Measurements from ENCODE around the gene WWOX. TPM values are rescaled to one million over a fixed set of nuclear protein-coding genes. Genes with fewer than 3 reads are reported as not detected.

WWOX gene
- total RNA-seq, 4 donors from 2014 or later: 12.9 to 53.5 (median 25.6) TPM

- no peaks in the 10 kb centered on the region for H3K27me3 ChIP-seq
- 88 to 100% methylated on average over 6 of the region's 6 CpGs for WGBS, 2 donors (ENCODE audit: low coverage in 1 of 2)
- H3K9me3 ChIP-seq: no peaks in the 10 kb centered on the region
- H3K27ac ChIP-seq: no peak overlapping the region
- TF ChIP-seq, protein P1, sequence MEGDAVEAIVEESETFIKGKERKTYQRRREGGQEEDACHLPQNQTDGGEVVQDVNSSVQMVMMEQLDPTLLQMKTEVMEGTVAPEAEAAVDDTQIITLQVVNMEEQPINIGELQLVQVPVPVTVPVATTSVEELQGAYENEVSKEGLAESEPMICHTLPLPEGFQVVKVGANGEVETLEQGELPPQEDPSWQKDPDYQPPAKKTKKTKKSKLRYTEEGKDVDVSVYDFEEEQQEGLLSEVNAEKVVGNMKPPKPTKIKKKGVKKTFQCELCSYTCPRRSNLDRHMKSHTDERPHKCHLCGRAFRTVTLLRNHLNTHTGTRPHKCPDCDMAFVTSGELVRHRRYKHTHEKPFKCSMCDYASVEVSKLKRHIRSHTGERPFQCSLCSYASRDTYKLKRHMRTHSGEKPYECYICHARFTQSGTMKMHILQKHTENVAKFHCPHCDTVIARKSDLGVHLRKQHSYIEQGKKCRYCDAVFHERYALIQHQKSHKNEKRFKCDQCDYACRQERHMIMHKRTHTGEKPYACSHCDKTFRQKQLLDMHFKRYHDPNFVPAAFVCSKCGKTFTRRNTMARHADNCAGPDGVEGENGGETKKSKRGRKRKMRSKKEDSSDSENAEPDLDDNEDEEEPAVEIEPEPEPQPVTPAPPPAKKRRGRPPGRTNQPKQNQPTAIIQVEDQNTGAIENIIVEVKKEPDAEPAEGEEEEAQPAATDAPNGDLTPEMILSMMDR (IDR thresholded peaks at IDR 0.05): no peak
- TF ChIP-seq EP300 (IDR thresholded peaks at IDR 0.05) (no peak), POLR2A (IDR thresholded peaks at IDR 0.05) (no peak), POLR2AphosphoS5 (IDR thresholded peaks at IDR 0.05) (no peak)
- ATAC-seq: no peak
- no peak overlapping the region for H3K4me3 ChIP-seq
- H3K36me3 ChIP-seq: no peaks in the 10 kb centered on the region
- no peaks in the 10 kb centered on the region for H3K4me1 ChIP-seq
Observed at GRCh38 chr16:79158337-79158736, 1058.9 kb downstream of the WWOX start.

GRCh38 chr16:79159261-79160049 is 1060.0 kb downstream of the WWOX start:
- Histone ChIP-seq H3K9me3 (no peaks in the 10 kb centered on the region), H3K4me3 (no peak overlapping the region), H3K27me3 (no peaks in the 10 kb centered on the region), H3K36me3 (no peaks in the 10 kb centered on the region), H3K4me1 (peaks cover 0 to 5% (median 0%) of the 10 kb centered on the region in 3 donors), H3K27ac (no peak overlapping the region)
- 89 to 94% methylated on average over 7 to 12 of the region's 13 CpGs for WGBS, 2 donors (ENCODE audit: low coverage in 1 of 2)
- no peak for ATAC-seq
- TF ChIP-seq POLR2AphosphoS5 (IDR thresholded peaks at IDR 0.05) (no peak), POLR2A (IDR thresholded peaks at IDR 0.05) (no peak), EP300 (IDR thresholded peaks at IDR 0.05) (no peak)
- TF ChIP-seq, protein P1 (IDR thresholded peaks at IDR 0.05): no peak

GRCh38 chr16:79162977-79163376 is 1063.5 kb downstream of the WWOX start:
- ATAC-seq: no peak
- H3K27ac ChIP-seq: no peak overlapping the region
- H3K4me3 ChIP-seq: no peak overlapping the region
- H3K27me3 ChIP-seq: no peaks in the 10 kb centered on the region
- H3K9me3 ChIP-seq: peaks cover 0 to 4% (median 0%) of the 10 kb centered on the region in 3 donors
- H3K36me3 ChIP-seq: no peaks in the 10 kb centered on the region
- WGBS, 2 donors (ENCODE audit: low coverage in 1 of 2): 93 to 96% methylated on average over 2 to 3 of the region's 3 CpGs
- peaks cover 0 to 6% (median 0%) of the 10 kb centered on the region in 3 donors for H3K4me1 ChIP-seq
- TF ChIP-seq POLR2AphosphoS5 (IDR thresholded peaks at IDR 0.05) (no peak), EP300 (IDR thresholded peaks at IDR 0.05) (no peak), POLR2A (IDR thresholded peaks at IDR 0.05) (no peak)
- TF ChIP-seq, protein P1 (IDR thresholded peaks at IDR 0.05): no peak

DNA sequence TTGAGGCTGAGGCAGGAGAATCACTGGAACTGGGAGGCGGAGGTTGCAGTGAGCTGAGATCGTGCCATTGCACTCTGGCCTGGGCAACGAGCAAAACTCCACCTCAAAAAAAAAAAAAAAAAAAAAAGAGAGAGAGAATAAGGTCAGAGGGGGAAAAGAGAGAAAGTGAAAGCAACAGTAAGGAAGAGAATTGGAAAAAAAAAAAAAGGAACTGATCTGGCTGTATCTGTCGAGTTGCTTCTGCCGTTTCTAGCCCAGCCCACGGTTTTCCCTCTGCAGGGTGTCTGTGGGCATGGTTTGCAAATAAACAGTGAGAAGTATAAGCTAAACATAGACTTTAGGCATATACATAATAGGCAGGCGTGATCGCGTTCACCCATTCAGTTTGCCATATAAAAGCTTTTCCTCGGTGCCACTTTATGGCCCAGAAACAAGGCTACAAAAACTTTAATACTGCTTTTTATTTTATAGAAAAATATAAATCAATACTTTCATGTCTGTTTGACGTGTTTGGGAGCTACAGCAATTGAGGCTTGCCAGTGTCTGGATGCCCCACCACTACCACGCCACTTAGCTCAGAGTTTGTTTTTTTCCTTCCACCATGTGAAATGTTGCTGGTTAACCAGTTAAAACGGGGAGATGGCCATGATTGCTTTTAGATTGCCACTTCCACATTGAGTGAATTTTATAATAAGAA is 1064.4 kb downstream of the WWOX start:
- 68 to 72% methylated on average over 6 to 11 of the region's 13 CpGs for whole genome bisulfite sequencing, 2 donors (ENCODE audit: low coverage in 1 of 2)
- no peak for ATAC-seq

More for the DNA sequence above, 1064.4 kb downstream of the WWOX start:
- no peaks in the 10 kb centered on the region for H3K36me3 ChIP-seq
- H3K27me3 ChIP-seq: no peaks in the 10 kb centered on the region
- H3K4me1 ChIP-seq: peaks cover 0 to 6% (median 0%) of the 10 kb centered on the region in 3 donors
- no peak overlapping the region for H3K4me3 ChIP-seq
- H3K27ac ChIP-seq: no peak overlapping the region
- TF ChIP-seq EP300 (IDR thresholded peaks at IDR 0.05): no peak
- no peak for TF ChIP-seq POLR2A (IDR thresholded peaks at IDR 0.05)
- TF ChIP-seq, protein P1 (IDR thresholded peaks at IDR 0.05): no peak
- no peak for TF ChIP-seq POLR2AphosphoS5 (IDR thresholded peaks at IDR 0.05)
- H3K9me3 ChIP-seq: peaks cover 0 to 6% (median 0%) of the 10 kb centered on the region in 3 donors

Measured in gastroesophageal sphincter (tissue), 4 donors.